Neuron (in vitro differentiated cells): ENCODE measurements around the gene HPSE2.

Experiments
- H2AFZ ChIP-seq: one replicate; pipeline ENCODE4 v1.6.1; 2013; ENCODE audit warnings: low read depth, mild to moderate bottlenecking, inconsistent platforms, low read length, moderate library complexity
- H3K27me3 ChIP-seq: one replicate; pipeline ENCODE4 v1.6.1; 2013; ENCODE audit warnings: low read length; ENCODE audit not compliant: insufficient read depth
- H3K36me3 ChIP-seq: one replicate; pipeline ENCODE4 v1.6.1; 2013; ENCODE audit warnings: low read length; ENCODE audit not compliant: insufficient read depth
- H3K4me1 ChIP-seq: one replicate; pipeline ENCODE4 v1.6.1; 2013; ENCODE audit warnings: low read length; ENCODE audit not compliant: insufficient read depth
- H3K4me3 ChIP-seq: 2 replicates; pipeline ENCODE4 v1.5.1; 2013; ENCODE audit warnings: mild to moderate bottlenecking, low read length, moderate library complexity
- H3K9me3 ChIP-seq: one replicate; pipeline ENCODE4 v1.6.1; 2013; ENCODE audit warnings: low read length

HPSE2 gene

DNA sequence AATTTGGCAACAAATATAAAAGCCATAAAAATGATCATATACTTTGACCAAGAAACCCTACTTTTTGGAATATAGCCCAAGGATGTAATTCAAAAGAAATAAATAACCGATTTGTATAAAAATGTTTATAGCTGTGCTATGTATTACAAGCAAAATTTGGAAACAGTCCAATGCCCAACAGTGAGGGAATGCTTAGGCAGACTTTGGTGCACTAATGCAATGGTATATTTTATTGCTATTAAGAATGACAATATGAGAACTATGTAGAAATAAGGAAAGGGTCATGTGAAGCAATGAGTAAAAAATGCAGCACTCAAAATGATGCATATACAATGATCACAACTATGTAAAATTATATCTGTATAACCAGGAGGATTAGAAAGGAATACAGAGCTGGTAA lies 515.1 kb downstream of the HPSE2 start:
- Histone ChIP-seq H2AFZ (no peak overlapping the region), H3K9me3 (no peaks in the 10 kb centered on the region), H3K27me3 (no peaks in the 10 kb centered on the region), H3K4me1 (no peaks in the 10 kb centered on the region), H3K4me3 (no peak overlapping the region), H3K36me3 (no peaks in the 10 kb centered on the region)

DNA sequence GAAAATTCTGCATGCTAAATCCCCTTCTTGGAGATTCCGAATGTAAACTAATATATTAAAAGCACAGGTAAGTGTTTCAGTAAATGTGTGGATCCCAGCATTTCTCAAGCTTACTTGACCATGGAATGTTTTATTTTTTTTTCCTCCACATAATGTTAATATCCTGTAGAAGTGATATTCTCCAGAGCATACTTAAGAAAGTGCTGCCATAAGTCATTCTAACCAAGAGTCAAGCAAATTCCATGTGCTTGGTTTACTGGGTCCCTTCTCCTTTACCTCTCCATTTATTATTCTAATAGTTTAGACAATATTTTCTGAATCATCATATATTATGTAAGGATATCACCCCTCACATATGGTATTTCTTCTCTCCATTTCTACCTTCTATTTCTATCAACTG lies 522.1 kb downstream of the HPSE2 start:
- Histone ChIP-seq H3K27me3 (no peaks in the 10 kb centered on the region), H2AFZ (no peak overlapping the region), H3K9me3 (no peaks in the 10 kb centered on the region), H3K4me1 (no peaks in the 10 kb centered on the region), H3K36me3 (no peaks in the 10 kb centered on the region), H3K4me3 (no peak overlapping the region)

GRCh38 chr10:98696516-98696915 lies 539.1 kb downstream of the HPSE2 start:
- H2AFZ ChIP-seq: no peak overlapping the region

DNA sequence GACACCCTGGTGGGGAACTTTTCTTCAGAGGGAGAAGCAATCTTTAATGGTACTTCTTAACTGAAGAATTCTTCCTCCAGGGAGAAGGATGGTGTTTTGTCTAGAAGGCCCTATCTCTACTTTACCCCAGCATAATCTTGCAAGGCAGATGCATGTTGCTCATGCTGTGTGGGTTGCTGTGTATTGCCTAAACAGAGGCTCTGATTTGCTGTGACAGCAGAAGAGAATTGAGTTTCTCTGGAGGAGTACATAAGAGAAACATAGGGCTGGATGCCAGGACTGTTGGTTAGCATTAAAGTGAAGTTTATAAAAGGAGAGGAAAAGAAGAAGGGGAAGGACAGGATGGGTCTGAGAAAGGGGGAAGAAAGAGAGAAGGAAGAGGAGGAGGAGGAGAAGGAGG lies 540.8 kb downstream of the HPSE2 start:
- H2AFZ ChIP-seq: no peak overlapping the region
- H3K36me3 ChIP-seq: no peaks in the 10 kb centered on the region
- no peaks in the 10 kb centered on the region for H3K27me3 ChIP-seq
- H3K4me3 ChIP-seq: no peak overlapping the region
- H3K9me3 ChIP-seq: no peaks in the 10 kb centered on the region
- H3K4me1 ChIP-seq: no peaks in the 10 kb centered on the region

More at GRCh38 chr10:98696516-98696915, 539.1 kb downstream of the HPSE2 start:
- no peaks in the 10 kb centered on the region for H3K9me3 ChIP-seq
- no peaks in the 10 kb centered on the region for H3K36me3 ChIP-seq
- H3K27me3 ChIP-seq: no peaks in the 10 kb centered on the region
- H3K4me3 ChIP-seq: no peak overlapping the region
- no peaks in the 10 kb centered on the region for H3K4me1 ChIP-seq

- no peaks in the 10 kb centered on the region for H3K4me1 ChIP-seq
Measured at GRCh38 chr10:98694014-98694413, 541.6 kb downstream of the HPSE2 start.

GRCh38 chr10:98687685-98688084 lies 548.0 kb downstream of the HPSE2 start:
- Histone ChIP-seq H3K36me3 (no peaks in the 10 kb centered on the region), H3K9me3 (no peaks in the 10 kb centered on the region), H2AFZ (no peak overlapping the region), H3K27me3 (no peaks in the 10 kb centered on the region), H3K4me1 (no peaks in the 10 kb centered on the region), H3K4me3 (no peak overlapping the region)

More at GRCh38 chr10:98694014-98694413, 541.6 kb downstream of the HPSE2 start:
- Histone ChIP-seq H3K9me3 (no peaks in the 10 kb centered on the region), H3K27me3 (no peaks in the 10 kb centered on the region), H3K4me3 (no peak overlapping the region), H3K36me3 (no peaks in the 10 kb centered on the region), H2AFZ (no peak overlapping the region)

GRCh38 chr10:98684019-98684899 lies 551.4 kb downstream of the HPSE2 start:
- H2AFZ ChIP-seq: no peak overlapping the region
- H3K36me3 ChIP-seq: no peaks in the 10 kb centered on the region
- no peaks in the 10 kb centered on the region for H3K4me1 ChIP-seq
- H3K9me3 ChIP-seq: no peaks in the 10 kb centered on the region
- H3K27me3 ChIP-seq: no peaks in the 10 kb centered on the region
- no peak overlapping the region for H3K4me3 ChIP-seq

- H3K4me1 ChIP-seq: no peaks in the 10 kb centered on the region
- no peak overlapping the region for H3K4me3 ChIP-seq
- no peak overlapping the region for H2AFZ ChIP-seq
- H3K36me3 ChIP-seq: no peaks in the 10 kb centered on the region
- H3K9me3 ChIP-seq: no peaks in the 10 kb centered on the region
- no peaks in the 10 kb centered on the region for H3K27me3 ChIP-seq
Measured at GRCh38 chr10:98676895-98677294, 558.8 kb downstream of the HPSE2 start.

DNA sequence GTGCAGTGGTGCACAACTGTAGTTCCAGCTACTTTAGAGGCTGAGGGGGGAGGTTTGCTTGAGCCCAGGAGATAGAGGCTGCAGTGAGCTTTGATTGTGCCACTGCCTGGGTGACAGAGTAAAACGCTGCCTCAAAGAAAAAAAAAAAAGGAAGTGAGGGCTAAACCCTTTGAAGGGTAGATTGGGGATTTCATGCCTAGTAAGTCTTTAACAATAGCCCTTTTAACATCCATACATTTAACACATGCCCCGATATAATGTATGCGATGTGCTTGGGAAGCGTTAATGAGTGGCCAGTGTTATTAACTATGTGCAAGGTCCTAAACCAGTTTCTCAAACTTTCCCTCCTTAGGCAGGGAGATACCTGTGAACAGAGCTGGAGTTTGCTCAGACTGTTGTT lies 559.8 kb downstream of the HPSE2 start:
- Histone ChIP-seq H3K4me1 (no peaks in the 10 kb centered on the region), H3K27me3 (no peaks in the 10 kb centered on the region), H3K9me3 (no peaks in the 10 kb centered on the region), H3K36me3 (no peaks in the 10 kb centered on the region), H2AFZ (no peak overlapping the region), H3K4me3 (no peak overlapping the region)

DNA sequence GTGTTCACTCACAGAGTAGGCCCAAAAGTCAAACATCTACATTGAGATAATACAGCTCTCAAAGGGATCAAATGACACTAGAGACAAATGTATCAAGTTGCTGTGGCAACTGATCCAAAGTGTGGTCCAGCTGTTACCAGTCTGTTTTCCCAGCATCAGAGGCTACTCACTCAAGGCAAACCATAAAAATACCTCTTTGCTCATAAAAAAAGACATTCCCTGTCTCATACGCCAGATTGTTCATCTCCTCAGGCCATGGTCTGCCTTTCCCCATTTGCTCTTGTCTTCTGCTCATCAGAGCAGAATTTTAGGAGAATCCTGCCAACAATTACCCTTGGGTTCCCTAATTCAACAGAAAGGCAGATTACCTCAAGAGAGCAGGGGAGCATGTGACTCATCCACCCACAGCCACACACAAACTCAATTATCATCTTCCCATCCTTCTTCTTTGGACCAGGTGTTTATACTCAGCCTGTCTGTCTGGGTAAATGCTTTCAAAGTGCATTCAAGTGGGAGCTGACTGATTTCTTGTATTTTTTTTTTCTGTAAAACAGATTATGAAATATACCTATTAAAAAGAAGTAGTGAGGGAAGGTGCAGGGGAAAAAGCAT lies 562.4 kb downstream of the HPSE2 start:
- H3K36me3 ChIP-seq: no peaks in the 10 kb centered on the region
- H3K27me3 ChIP-seq: no peaks in the 10 kb centered on the region
- H2AFZ ChIP-seq: no peak overlapping the region
- H3K4me3 ChIP-seq: no peak overlapping the region
- H3K9me3 ChIP-seq: no peaks in the 10 kb centered on the region
- no peaks in the 10 kb centered on the region for H3K4me1 ChIP-seq

DNA sequence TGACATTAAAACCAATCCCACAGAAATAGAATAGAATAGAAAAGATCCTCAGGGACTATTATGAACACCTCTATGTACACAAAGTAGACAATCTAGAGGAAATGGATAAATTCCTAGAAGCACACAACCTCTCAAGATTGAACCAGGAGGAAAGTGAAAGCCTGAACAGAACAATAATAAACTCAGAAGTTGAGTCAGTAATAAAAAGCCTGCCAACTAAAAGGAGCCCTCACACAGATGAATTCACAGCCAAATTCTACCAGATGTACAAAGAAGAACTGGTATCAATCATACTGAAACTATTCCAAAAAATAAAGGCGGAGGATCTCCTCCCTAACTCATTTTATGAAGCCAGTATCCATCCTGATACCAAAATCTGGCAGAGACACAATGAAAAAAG lies 568.6 kb downstream of the HPSE2 start:
- Histone ChIP-seq H2AFZ (no peak overlapping the region), H3K4me1 (no peaks in the 10 kb centered on the region), H3K9me3 (no peaks in the 10 kb centered on the region), H3K4me3 (no peak overlapping the region), H3K27me3 (no peaks in the 10 kb centered on the region), H3K36me3 (no peaks in the 10 kb centered on the region)

- Histone ChIP-seq H2AFZ (no peak overlapping the region), H3K36me3 (no peaks in the 10 kb centered on the region), H3K4me1 (no peaks in the 10 kb centered on the region), H3K27me3 (no peaks in the 10 kb centered on the region), H3K9me3 (no peaks in the 10 kb centered on the region), H3K4me3 (no peak overlapping the region)
Measured at GRCh38 chr10:98666276-98666675, 569.4 kb downstream of the HPSE2 start.

DNA sequence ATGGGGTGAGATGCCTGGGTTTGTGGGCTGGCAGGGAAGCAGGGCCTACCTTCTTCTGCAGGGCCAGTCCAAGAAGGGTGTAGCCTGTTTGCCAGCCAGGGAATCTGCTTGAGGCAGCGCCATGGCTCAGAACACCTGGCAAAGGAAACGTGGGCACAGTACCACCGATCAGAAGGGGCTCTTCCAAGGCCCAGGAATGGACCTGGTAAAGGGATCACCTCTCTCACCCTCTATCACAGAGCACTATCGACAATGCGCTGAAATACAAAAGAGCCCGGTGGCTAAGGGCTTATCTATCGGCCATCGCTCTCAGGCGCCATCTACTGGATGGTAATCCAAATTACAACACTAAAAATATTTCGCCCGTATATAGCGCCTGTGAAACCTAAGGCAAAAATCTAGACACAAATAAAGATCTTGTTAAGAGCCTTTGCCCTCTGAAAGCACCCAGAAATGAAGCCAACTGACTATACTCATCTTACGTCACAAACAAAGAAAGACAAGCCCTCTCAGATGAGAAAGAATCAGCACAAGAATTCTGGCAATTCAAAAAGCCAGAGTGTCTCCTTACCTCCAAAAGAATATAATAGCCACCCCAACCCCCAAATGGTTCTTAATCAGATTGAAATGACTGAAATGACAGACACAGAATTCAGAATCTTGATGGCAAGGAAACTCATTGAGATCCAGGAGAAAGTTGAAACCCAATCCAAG lies 571.2 kb downstream of the HPSE2 start:
- Histone ChIP-seq H3K9me3 (no peaks in the 10 kb centered on the region), H2AFZ (no peak overlapping the region), H3K4me1 (no peaks in the 10 kb centered on the region), H3K36me3 (no peaks in the 10 kb centered on the region), H3K4me3 (no peak overlapping the region), H3K27me3 (no peaks in the 10 kb centered on the region)
